ENCODE results near the gene ARF5.

The ARF5 gene

GRCh38 chr7:127578711-127579275, 9.4 kb upstream of the ARF5 start:
- Histone ChIP-seq H2AFZ (ENCODE audit: low read depth, low read length) (no peak overlapping the region), H3K4me2 (ENCODE audit: low read length) (no peak overlapping the region)

GRCh38 chr7:127580612-127581011, 7.6 kb upstream of the ARF5 start:
- H3K27me3 ChIP-seq (ENCODE audit: low read depth, low read length) = no peaks in the 10 kb centered on the region
- no peaks in the 10 kb centered on the region for H3K9me3 ChIP-seq (ENCODE audit: insufficient read depth, low read length)
- H3K9ac ChIP-seq (ENCODE audit: low read length) = no peak overlapping the region
- peaks cover 10% of the 10 kb centered on the region for H3K4me1 ChIP-seq (ENCODE audit: low read length)
- TF ChIP-seq EZH2phosphoT487 (IDR thresholded peaks at IDR 0.05; ENCODE audit: low read depth) (no peak), CTCF (IDR thresholded peaks at IDR 0.05; ENCODE audit: low read depth, low read length) (no peak)
- H3K27ac ChIP-seq (ENCODE audit: low read length) = no peak overlapping the region
- H3K79me2 ChIP-seq (ENCODE audit: low read length) = peaks cover 24% of the 10 kb centered on the region
- H3K4me3 ChIP-seq (ENCODE audit: low read length) = no peak overlapping the region
- H3K4me2 ChIP-seq (ENCODE audit: low read length) = no peak overlapping the region
- peaks cover 20% of the 10 kb centered on the region for H3K36me3 ChIP-seq (replicated peaks; ENCODE audit: low read depth, low read length)
- no peak overlapping the region for H2AFZ ChIP-seq (ENCODE audit: low read depth, low read length)
- H4K20me1 ChIP-seq (ENCODE audit: insufficient read depth, low read length) = 0 out of 2 replicates have a peak, but pooled peaks cover 5% of the 10 kb centered on the region

More at GRCh38 chr7:127578711-127579275, 9.4 kb upstream of the ARF5 start:
- Histone ChIP-seq H3K4me3 (ENCODE audit: low read length) (no peak overlapping the region), H3K27me3 (ENCODE audit: low read depth, low read length) (no peaks in the 10 kb centered on the region), H3K27ac (ENCODE audit: low read length) (no peak overlapping the region), H3K4me1 (ENCODE audit: low read length) (no peaks in the 10 kb centered on the region), H4K20me1 (ENCODE audit: insufficient read depth, low read length) (0 out of 2 replicates have a peak, but pooled peaks cover 3% of the 10 kb centered on the region), H3K36me3 (replicated peaks; ENCODE audit: low read depth, low read length) (peaks cover 20% of the 10 kb centered on the region), H3K9me3 (ENCODE audit: insufficient read depth, low read length) (no peaks in the 10 kb centered on the region), H3K9ac (ENCODE audit: low read length) (no peak overlapping the region), H3K79me2 (ENCODE audit: low read length) (peaks cover 8% of the 10 kb centered on the region)
- TF ChIP-seq CTCF (IDR thresholded peaks at IDR 0.05; ENCODE audit: low read depth, low read length) (no peak), EZH2phosphoT487 (IDR thresholded peaks at IDR 0.05; ENCODE audit: low read depth) (no peak)

- no peak for TF ChIP-seq EZH2phosphoT487 (IDR thresholded peaks at IDR 0.05; ENCODE audit: low read depth)
- no peak for TF ChIP-seq CTCF (IDR thresholded peaks at IDR 0.05; ENCODE audit: low read depth, low read length)
- no peaks in the 10 kb centered on the region for H3K9me3 ChIP-seq (ENCODE audit: insufficient read depth, low read length)
- no peak overlapping the region for H3K27ac ChIP-seq (ENCODE audit: low read length)
- H3K36me3 ChIP-seq (replicated peaks; ENCODE audit: low read depth, low read length) = peaks cover 20% of the 10 kb centered on the region
- H3K27me3 ChIP-seq (ENCODE audit: low read depth, low read length) = no peaks in the 10 kb centered on the region
- peaks cover 15% of the 10 kb centered on the region for H3K4me1 ChIP-seq (ENCODE audit: low read length)
- no peak overlapping the region for H3K4me2 ChIP-seq (ENCODE audit: low read length)
- H4K20me1 ChIP-seq (ENCODE audit: insufficient read depth, low read length) = 0 out of 2 replicates have a peak, but pooled peaks cover 5% of the 10 kb centered on the region
- peaks cover 24% of the 10 kb centered on the region for H3K79me2 ChIP-seq (ENCODE audit: low read length)
- no peak overlapping the region for H3K9ac ChIP-seq (ENCODE audit: low read length)
- H3K4me3 ChIP-seq (ENCODE audit: low read length) = no peak overlapping the region
- H2AFZ ChIP-seq (ENCODE audit: low read depth, low read length) = no peak overlapping the region
Measured at GRCh38 chr7:127581716-127582115, 6.5 kb upstream of the ARF5 start.

GRCh38 chr7:127582361-127582760, 5.8 kb upstream of the ARF5 start:
- Histone ChIP-seq H3K79me2 (ENCODE audit: low read length) (peaks cover 24% of the 10 kb centered on the region), H3K27ac (ENCODE audit: low read length) (no peak overlapping the region), H3K36me3 (replicated peaks; ENCODE audit: low read depth, low read length) (peaks cover 20% of the 10 kb centered on the region), H3K4me1 (ENCODE audit: low read length) (peaks cover 15% of the 10 kb centered on the region), H4K20me1 (ENCODE audit: insufficient read depth, low read length) (0 out of 2 replicates have a peak, but pooled peaks cover 5% of the 10 kb centered on the region), H3K9ac (ENCODE audit: low read length) (no peak overlapping the region), H3K27me3 (ENCODE audit: low read depth, low read length) (no peaks in the 10 kb centered on the region), H3K4me3 (ENCODE audit: low read length) (no peak overlapping the region), H2AFZ (ENCODE audit: low read depth, low read length) (no peak overlapping the region), H3K9me3 (ENCODE audit: insufficient read depth, low read length) (no peaks in the 10 kb centered on the region), H3K4me2 (ENCODE audit: low read length) (no peak overlapping the region)
- TF ChIP-seq EZH2phosphoT487 (IDR thresholded peaks at IDR 0.05; ENCODE audit: low read depth) = no peak
- TF ChIP-seq CTCF (IDR thresholded peaks at IDR 0.05; ENCODE audit: low read depth, low read length) = no peak
